ENCODE data around the gene MMP7.
"Not testable (repeated sequence)": the region's sequence is repeated elsewhere in the genome, so short reads cannot be mapped to it uniquely, and the experiment has no call there.

MMP7 gene

GRCh38 chr11:102538932-102539331 is 8.4 kb upstream of the MMP7 start:
- no peak for DNase-seq

GRCh38 chr11:102534261-102534872 is 3.8 kb upstream of the MMP7 start:
- DNase-seq = no peak

- DNase-seq = no peak
Observed at GRCh38 chr11:102528618-102529017, 1.9 kb downstream of the MMP7 start.

GRCh38 chr11:102527684-102528083 is 2.9 kb downstream of the MMP7 start:
- DNase-seq = no peak

- DNase-seq = no peak
Observed at GRCh38 chr11:102527041-102527440, 3.5 kb downstream of the MMP7 start.

GRCh38 chr11:102523887-102524286 is 6.7 kb downstream of the MMP7 start:
- no peak for DNase-seq

- no peak for DNase-seq
Observed at GRCh38 chr11:102523189-102523570, 7.4 kb downstream of the MMP7 start.

- no peak for DNase-seq
Observed at GRCh38 chr11:102522312-102523188, 8.0 kb downstream of the MMP7 start.

- no peak for DNase-seq
Observed at GRCh38 chr11:102521121-102521520, 9.4 kb downstream of the MMP7 start.

- no peak for DNase-seq
Observed at GRCh38 chr11:102520514-102520913, 10.0 kb downstream of the MMP7 start.

- DNase-seq = no peak
Observed at GRCh38 chr11:102518296-102519094, 12.1 kb downstream of the MMP7 start.

- no peak for DNase-seq
Observed at GRCh38 chr11:102517670-102518069, 12.9 kb downstream of the MMP7 start.

- no peak for DNase-seq
Observed at GRCh38 chr11:102516179-102516578, 14.4 kb downstream of the MMP7 start.

- DNase-seq = no peak
Observed at GRCh38 chr11:102513869-102514268, 16.7 kb downstream of the MMP7 start.

GRCh38 chr11:102510439-102511135 is 20.0 kb downstream of the MMP7 start:
- DNase-seq = no peak

GRCh38 chr11:102502831-102503230 is 27.7 kb downstream of the MMP7 start:
- DNase-seq = not testable (repeated sequence)

GRCh38 chr11:102500829-102501228 is 29.7 kb downstream of the MMP7 start:
- DNase-seq = no peak

GRCh38 chr11:102499931-102500330 is 30.6 kb downstream of the MMP7 start:
- DNase-seq = no peak

GRCh38 chr11:102499151-102499550 is 31.4 kb downstream of the MMP7 start:
- no peak for DNase-seq

- DNase-seq = no peak
Observed at GRCh38 chr11:102497061-102497460, 33.5 kb downstream of the MMP7 start.

GRCh38 chr11:102495161-102496042 is 35.1 kb downstream of the MMP7 start:
- peak; percentile 48 for DNase-seq

GRCh38 chr11:102494216-102494615 is 36.3 kb downstream of the MMP7 start:
- no peak for DNase-seq

Data from GDM1 (cell line).